ENCODE data around the gene POLR1D. TPM values are rescaled to one million over a fixed set of nuclear protein-coding genes. Genes with fewer than 3 reads are reported as not detected.

The POLR1D gene
- total RNA-seq, 1 experiment from 2014 or later, result 198 TPM

DNA sequence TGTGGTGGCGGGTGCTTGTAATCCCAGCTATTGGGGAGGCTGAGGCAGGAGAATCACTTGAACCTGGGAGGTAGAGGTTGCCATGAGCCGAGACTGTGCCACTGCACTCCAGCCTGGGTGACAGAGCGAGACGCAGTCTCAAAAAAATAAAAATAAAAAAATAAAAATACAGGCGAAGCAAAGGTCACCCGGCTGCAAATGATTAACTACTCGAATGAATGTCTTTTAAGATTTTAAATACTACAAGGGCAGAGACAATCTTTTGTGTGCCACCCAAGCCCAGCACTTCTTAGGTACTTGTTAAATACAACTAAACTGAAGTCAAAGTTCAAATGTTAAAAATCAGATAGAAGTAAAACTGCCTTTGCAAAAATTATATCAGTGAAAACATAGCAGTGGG is 8.1 kb upstream of the POLR1D start (continued):
- TF ChIP-seq, protein P1, sequence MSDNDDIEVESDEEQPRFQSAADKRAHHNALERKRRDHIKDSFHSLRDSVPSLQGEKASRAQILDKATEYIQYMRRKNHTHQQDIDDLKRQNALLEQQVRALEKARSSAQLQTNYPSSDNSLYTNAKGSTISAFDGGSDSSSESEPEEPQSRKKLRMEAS (CRISPR knock-in tag; IDR thresholded peaks at IDR 0.05), result no peak
- TF ChIP-seq ZNF138 (CRISPR knock-in tag; conservative IDR thresholded peaks at IDR 0.05) (no peak), CREB1 (CRISPR knock-in tag; IDR thresholded peaks at IDR 0.05) (no peak), CBFB (CRISPR knock-in tag; IDR thresholded peaks at IDR 0.05; ENCODE audit: low read depth) (no peak)

DNA sequence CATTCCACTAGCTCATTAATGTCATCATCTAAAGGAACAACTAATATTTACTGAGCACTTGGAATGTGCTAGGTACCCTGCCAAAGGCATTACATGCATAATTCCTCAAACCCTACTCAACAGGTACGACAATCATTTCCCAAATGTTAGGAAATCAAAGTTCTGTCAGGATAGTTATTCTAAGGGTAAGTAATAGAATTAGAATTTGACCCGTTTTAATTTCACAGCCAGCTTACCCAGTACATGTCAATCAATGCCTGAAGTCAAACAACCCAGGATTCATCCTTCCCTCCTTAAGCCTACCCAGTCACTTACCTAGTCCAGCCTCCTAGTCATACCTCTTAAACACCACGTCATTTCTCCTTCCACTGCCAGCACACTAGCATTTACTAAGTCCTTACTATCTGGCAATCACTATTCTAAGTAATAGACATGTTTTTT is 3.8 kb upstream of the POLR1D start:
- DNase-seq (ENCODE audit: low spot score) (no peak), ATAC-seq (no peak)
- Mint-ChIP-seq H3K27me3 (ENCODE audit: low read depth) (no peaks in the 10 kb centered on the region), H3K4me1 (peaks cover 47% of the 10 kb centered on the region), H3K4me3 (peak overlapping the region; percentile 93), H3K36me3 (peaks cover 23% of the 10 kb centered on the region), H3K27ac (peak overlapping the region; percentile 3; the same call in 1 of the 2 replicates), H3K9me3 (peaks cover 11% of the 10 kb centered on the region)
- no peak for TF ChIP-seq ZNF219 (CRISPR knock-in tag; IDR thresholded peaks at IDR 0.05; ENCODE audit: borderline replicate concordance)
- TF ChIP-seq EMX1 (CRISPR knock-in tag; IDR thresholded peaks at IDR 0.05), result no peak
- no peak for TF ChIP-seq CBFB (CRISPR knock-in tag; IDR thresholded peaks at IDR 0.05; ENCODE audit: low read depth)
- no peak for TF ChIP-seq TCF7 (CRISPR knock-in tag; IDR thresholded peaks at IDR 0.05; ENCODE audit: low read depth)
- TF ChIP-seq GTF2I (CRISPR knock-in tag; conservative IDR thresholded peaks at IDR 0.05), result no peak
- TF ChIP-seq, protein P2, sequence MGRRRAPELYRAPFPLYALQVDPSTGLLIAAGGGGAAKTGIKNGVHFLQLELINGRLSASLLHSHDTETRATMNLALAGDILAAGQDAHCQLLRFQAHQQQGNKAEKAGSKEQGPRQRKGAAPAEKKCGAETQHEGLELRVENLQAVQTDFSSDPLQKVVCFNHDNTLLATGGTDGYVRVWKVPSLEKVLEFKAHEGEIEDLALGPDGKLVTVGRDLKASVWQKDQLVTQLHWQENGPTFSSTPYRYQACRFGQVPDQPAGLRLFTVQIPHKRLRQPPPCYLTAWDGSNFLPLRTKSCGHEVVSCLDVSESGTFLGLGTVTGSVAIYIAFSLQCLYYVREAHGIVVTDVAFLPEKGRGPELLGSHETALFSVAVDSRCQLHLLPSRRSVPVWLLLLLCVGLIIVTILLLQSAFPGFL (CRISPR knock-in tag; IDR thresholded peaks at IDR 0.05; ENCODE audit: borderline replicate concordance), result no peak
- TF ChIP-seq, protein P3, sequence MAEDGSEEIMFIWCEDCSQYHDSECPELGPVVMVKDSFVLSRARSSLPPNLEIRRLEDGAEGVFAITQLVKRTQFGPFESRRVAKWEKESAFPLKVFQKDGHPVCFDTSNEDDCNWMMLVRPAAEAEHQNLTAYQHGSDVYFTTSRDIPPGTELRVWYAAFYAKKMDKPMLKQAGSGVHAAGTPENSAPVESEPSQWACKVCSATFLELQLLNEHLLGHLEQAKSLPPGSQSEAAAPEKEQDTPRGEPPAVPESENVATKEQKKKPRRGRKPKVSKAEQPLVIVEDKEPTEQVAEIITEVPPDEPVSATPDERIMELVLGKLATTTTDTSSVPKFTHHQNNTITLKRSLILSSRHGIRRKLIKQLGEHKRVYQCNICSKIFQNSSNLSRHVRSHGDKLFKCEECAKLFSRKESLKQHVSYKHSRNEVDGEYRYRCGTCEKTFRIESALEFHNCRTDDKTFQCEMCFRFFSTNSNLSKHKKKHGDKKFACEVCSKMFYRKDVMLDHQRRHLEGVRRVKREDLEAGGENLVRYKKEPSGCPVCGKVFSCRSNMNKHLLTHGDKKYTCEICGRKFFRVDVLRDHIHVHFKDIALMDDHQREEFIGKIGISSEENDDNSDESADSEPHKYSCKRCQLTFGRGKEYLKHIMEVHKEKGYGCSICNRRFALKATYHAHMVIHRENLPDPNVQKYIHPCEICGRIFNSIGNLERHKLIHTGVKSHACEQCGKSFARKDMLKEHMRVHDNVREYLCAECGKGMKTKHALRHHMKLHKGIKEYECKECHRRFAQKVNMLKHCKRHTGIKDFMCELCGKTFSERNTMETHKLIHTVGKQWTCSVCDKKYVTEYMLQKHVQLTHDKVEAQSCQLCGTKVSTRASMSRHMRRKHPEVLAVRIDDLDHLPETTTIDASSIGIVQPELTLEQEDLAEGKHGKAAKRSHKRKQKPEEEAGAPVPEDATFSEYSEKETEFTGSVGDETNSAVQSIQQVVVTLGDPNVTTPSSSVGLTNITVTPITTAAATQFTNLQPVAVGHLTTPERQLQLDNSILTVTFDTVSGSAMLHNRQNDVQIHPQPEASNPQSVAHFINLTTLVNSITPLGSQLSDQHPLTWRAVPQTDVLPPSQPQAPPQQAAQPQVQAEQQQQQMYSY (CRISPR knock-in tag; IDR thresholded peaks at IDR 0.05), result no peak
- TF ChIP-seq, protein P4, sequence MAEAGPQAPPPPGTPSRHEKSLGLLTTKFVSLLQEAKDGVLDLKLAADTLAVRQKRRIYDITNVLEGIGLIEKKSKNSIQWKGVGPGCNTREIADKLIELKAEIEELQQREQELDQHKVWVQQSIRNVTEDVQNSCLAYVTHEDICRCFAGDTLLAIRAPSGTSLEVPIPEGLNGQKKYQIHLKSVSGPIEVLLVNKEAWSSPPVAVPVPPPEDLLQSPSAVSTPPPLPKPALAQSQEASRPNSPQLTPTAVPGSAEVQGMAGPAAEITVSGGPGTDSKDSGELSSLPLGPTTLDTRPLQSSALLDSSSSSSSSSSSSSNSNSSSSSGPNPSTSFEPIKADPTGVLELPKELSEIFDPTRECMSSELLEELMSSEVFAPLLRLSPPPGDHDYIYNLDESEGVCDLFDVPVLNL (CRISPR knock-in tag; IDR thresholded peaks at IDR 0.05; ENCODE audit: borderline replicate concordance, low read depth), result no peak
- no peak for TF ChIP-seq GRHL2 (CRISPR knock-in tag; IDR thresholded peaks at IDR 0.05; ENCODE audit: insufficient replicate concordance, severe bottlenecking)
- ChIA-PET CTCF (interaction anchor here (1.3 to 1.9 kb wide), 2 partner anchors 84 to 209 kb away, joined by 5 to 9 read pairs; no protein-coding TSS in a partner anchor), POLR2A (interaction anchor here (0.5 kb wide), 1 partner anchor 130 kb away, joined by 5 read pairs; no protein-coding TSS in a partner anchor)

DNA sequence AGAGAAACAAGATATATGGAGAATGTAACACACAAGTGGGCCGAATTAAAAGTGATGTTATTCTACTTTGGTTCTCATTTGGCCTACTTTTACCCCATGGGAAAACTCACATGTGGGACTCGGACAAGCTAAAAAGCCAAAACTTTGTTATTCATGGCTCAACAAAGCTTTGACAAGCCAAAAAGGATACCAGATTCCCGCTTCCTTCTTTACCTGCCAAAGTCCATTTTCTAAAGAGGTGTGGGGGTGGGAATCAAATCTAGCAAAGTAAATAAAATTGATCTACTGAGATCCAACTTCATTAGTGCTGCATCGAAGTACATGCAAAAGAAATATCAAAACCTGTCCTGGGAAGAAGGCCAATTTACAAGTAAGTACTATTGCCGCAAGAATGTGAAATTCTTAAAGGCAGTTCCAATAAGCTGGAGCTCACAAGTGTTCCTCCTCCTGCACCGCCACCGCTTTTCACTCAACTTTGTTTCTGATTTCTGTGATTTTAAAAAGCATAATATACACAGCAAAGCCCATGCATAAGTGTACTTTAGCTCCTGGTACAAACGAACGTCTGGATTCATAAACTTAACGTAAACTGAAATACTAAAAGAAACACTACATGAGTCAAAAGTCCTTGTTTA is 2.5 kb upstream of the POLR1D start:
- ATAC-seq (no peak), DNase-seq (ENCODE audit: low spot score) (no peak)
- H3K9me3 Mint-ChIP-seq, result peaks cover 9% of the 10 kb centered on the region
- peaks cover 33% of the 10 kb centered on the region for H3K36me3 Mint-ChIP-seq
- no peaks in the 10 kb centered on the region for H3K27me3 Mint-ChIP-seq (ENCODE audit: low read depth)
- H3K27ac Mint-ChIP-seq, result no peak overlapping the region
- H3K4me1 Mint-ChIP-seq, result peaks cover 49% of the 10 kb centered on the region
- ChIA-PET POLR2A (no interaction called here), CTCF (interaction anchor here (1.9 to 2.9 kb wide), 3 partner anchors 86 to 257 kb away, joined by 9 to 21 read pairs (median 10); no protein-coding TSS in a partner anchor)
- H3K4me3 Mint-ChIP-seq, result peak overlapping the region; percentile 93
- no peak for TF ChIP-seq TEAD1 (CRISPR knock-in tag; IDR thresholded peaks at IDR 0.05)
- TF ChIP-seq, protein P5, sequence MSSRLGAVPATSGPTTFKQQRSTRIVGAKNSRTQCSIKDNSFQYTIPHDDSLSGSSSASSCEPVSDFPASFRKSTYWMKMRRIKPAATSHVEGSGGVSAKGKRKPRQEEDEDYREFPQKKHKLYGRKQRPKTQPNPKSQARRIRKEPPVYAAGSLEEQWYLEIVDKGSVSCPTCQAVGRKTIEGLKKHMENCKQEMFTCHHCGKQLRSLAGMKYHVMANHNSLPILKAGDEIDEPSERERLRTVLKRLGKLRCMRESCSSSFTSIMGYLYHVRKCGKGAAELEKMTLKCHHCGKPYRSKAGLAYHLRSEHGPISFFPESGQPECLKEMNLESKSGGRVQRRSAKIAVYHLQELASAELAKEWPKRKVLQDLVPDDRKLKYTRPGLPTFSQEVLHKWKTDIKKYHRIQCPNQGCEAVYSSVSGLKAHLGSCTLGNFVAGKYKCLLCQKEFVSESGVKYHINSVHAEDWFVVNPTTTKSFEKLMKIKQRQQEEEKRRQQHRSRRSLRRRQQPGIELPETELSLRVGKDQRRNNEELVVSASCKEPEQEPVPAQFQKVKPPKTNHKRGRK (CRISPR knock-in tag; IDR thresholded peaks at IDR 0.05; ENCODE audit: borderline replicate concordance), result no peak
- TF ChIP-seq, protein P6, sequence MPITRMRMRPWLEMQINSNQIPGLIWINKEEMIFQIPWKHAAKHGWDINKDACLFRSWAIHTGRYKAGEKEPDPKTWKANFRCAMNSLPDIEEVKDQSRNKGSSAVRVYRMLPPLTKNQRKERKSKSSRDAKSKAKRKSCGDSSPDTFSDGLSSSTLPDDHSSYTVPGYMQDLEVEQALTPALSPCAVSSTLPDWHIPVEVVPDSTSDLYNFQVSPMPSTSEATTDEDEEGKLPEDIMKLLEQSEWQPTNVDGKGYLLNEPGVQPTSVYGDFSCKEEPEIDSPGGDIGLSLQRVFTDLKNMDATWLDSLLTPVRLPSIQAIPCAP (CRISPR knock-in tag; IDR thresholded peaks at IDR 0.05), result no peak
- TF ChIP-seq NR1H2 (CRISPR knock-in tag; IDR thresholded peaks at IDR 0.05), result no peak
- no peak for TF ChIP-seq GABPB1 (CRISPR knock-in tag; IDR thresholded peaks at IDR 0.05)
- TF ChIP-seq, protein P7, sequence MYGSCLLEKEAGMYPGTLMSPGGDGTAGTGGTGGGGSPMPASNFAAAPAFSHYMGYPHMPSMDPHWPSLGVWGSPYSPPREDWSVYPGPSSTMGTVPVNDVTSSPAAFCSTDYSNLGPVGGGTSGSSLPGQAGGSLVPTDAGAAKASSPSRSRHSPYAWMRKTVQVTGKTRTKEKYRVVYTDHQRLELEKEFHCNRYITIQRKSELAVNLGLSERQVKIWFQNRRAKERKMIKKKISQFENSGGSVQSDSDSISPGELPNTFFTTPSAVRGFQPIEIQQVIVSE (CRISPR knock-in tag; IDR thresholded peaks at IDR 0.05; ENCODE audit: borderline replicate concordance), result no peak
- TF ChIP-seq, protein P8, sequence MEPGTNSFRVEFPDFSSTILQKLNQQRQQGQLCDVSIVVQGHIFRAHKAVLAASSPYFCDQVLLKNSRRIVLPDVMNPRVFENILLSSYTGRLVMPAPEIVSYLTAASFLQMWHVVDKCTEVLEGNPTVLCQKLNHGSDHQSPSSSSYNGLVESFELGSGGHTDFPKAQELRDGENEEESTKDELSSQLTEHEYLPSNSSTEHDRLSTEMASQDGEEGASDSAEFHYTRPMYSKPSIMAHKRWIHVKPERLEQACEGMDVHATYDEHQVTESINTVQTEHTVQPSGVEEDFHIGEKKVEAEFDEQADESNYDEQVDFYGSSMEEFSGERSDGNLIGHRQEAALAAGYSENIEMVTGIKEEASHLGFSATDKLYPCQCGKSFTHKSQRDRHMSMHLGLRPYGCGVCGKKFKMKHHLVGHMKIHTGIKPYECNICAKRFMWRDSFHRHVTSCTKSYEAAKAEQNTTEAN (CRISPR knock-in tag; IDR thresholded peaks at IDR 0.05), result no peak
- TF ChIP-seq JUN (CRISPR knock-in tag; IDR thresholded peaks at IDR 0.05), result no peak
- TF ChIP-seq NR3C1 (CRISPR knock-in tag; conservative IDR thresholded peaks at IDR 0.05; ENCODE audit: low read depth), result no peak
- no peak for TF ChIP-seq SMAD4 (CRISPR knock-in tag; IDR thresholded peaks at IDR 0.05)
